WTC11 (cell line): Measurements from ENCODE around the gene CSNK1E. TPM values are rescaled to one million over a fixed set of nuclear protein-coding genes. Genes with fewer than 3 reads are reported as not detected.
A peak's percentile ranks its signal among the peaks of the same experiment; 100 is the strongest.

Experiments
- ATAC-seq: fragments of 200-7000 bp; cut with Tn5 transposase; 2 replicates; pipeline ENCODE4 v1.10.0; 2021; ENCODE audit warnings: mild to moderate bottlenecking, moderate library complexity
- CTCF ChIA-PET: fragments of 300-600 bp; sonication (Branson Sonifier 250); formaldehyde crosslinking; loops from one replicate; lab custom pipeline; 2021; ENCODE audit warnings: antibody characterized with exemption; lab: Charles Lee
- POLR2A ChIA-PET: fragments of 350-600 bp; sonication (Branson Sonifier 250); formaldehyde crosslinking; loops from one replicate; lab custom pipeline; 2021; ENCODE audit warnings: antibody characterized with exemption; lab: Charles Lee
- DNase-seq: peaks from one replicate; pipeline ENCODE4 v3.0.0; 2021; ENCODE audit warnings: low spot score
- H3K27ac Mint-ChIP-seq: 2 replicates; pipeline ENCODE4 v1.8.0; 2021; ENCODE audit warnings: mixed read lengths
- H3K27me3 Mint-ChIP-seq: 2 replicates; pipeline ENCODE4 v1.8.0; 2021; ENCODE audit warnings: low read depth, mild to moderate bottlenecking, moderate library complexity, mixed read lengths
- H3K36me3 Mint-ChIP-seq: 2 replicates; pipeline ENCODE4 v1.8.0; 2021; ENCODE audit warnings: mixed read lengths
- H3K4me1 Mint-ChIP-seq: 2 replicates; pipeline ENCODE4 v1.8.0; 2022; ENCODE audit warnings: mixed read lengths
- H3K4me3 Mint-ChIP-seq: 2 replicates; pipeline ENCODE4 v1.8.0; 2021; ENCODE audit warnings: mild to moderate bottlenecking, moderate library complexity, mixed read lengths
- H3K9me3 Mint-ChIP-seq: 2 replicates; pipeline ENCODE4 v1.8.0; 2021; ENCODE audit warnings: mixed read lengths
- CBFB ChIP-seq: sonication (generic); formaldehyde crosslinking; IDR thresholded peaks from 2 replicates; pipeline ENCODE4 v1.8.1; 2022; ENCODE audit warnings: mild to moderate bottlenecking, low read depth, missing genetic modification reagents
- CREB1 ChIP-seq: sonication (generic); formaldehyde crosslinking; IDR thresholded peaks from 2 replicates; pipeline ENCODE4 v1.8.0; 2023; ENCODE audit warnings: mild to moderate bottlenecking, missing genetic modification reagents
- ETV6 ChIP-seq: sonication (generic); formaldehyde crosslinking; IDR thresholded peaks from 2 replicates; pipeline ENCODE4 v1.8.1; 2022; ENCODE audit warnings: mild to moderate bottlenecking, missing genetic modification reagents
- FOXK1 ChIP-seq: sonication (generic); formaldehyde crosslinking; IDR thresholded peaks from 2 replicates; pipeline ENCODE4 v1.8.0; 2022; ENCODE audit warnings: mild to moderate bottlenecking, moderate library complexity, missing genetic modification reagents
- GRHL2 ChIP-seq: fragments of 250-450 bp; sonication (Bioruptor Pico); IDR thresholded peaks from 2 replicates; pipeline ENCODE4 v1.8.0; 2022; ENCODE audit warnings: mild to moderate bottlenecking, moderate library complexity; ENCODE audit not compliant: insufficient replicate concordance, severe bottlenecking
- IRF2 ChIP-seq: sonication (generic); formaldehyde crosslinking; IDR thresholded peaks from 2 replicates; pipeline ENCODE4 v1.8.0; 2022; ENCODE audit warnings: low read depth, missing genetic modification reagents, borderline replicate concordance
- MYBL2 ChIP-seq: sonication (generic); formaldehyde crosslinking; IDR thresholded peaks from 2 replicates; pipeline ENCODE4 v1.8.1; 2023; ENCODE audit warnings: mild to moderate bottlenecking, moderate library complexity, missing genetic modification reagents
- NFATC4 ChIP-seq: fragments of 250-450 bp; sonication (Bioruptor Pico); IDR thresholded peaks from 2 replicates; pipeline ENCODE4 v1.9.0; 2021; ENCODE audit warnings: mild to moderate bottlenecking
- NFE2L1 ChIP-seq: sonication (generic); formaldehyde crosslinking; IDR thresholded peaks from 2 replicates; pipeline ENCODE4 v1.8.1; 2023; ENCODE audit warnings: missing genetic modification reagents
- NR1H2 ChIP-seq: sonication (generic); formaldehyde crosslinking; IDR thresholded peaks from 2 replicates; pipeline ENCODE4 v1.9.0; 2021; ENCODE audit warnings: mild to moderate bottlenecking, moderate library complexity, missing genetic modification reagents
- NR2C2 ChIP-seq: sonication (generic); formaldehyde crosslinking; IDR thresholded peaks from 2 replicates; pipeline ENCODE4 v1.8.0; 2022; ENCODE audit warnings: mild to moderate bottlenecking, missing genetic modification reagents
- OVOL2 ChIP-seq: fragments of 250-450 bp; sonication (Bioruptor Pico); IDR thresholded peaks from 2 replicates; pipeline ENCODE4 v1.9.0; 2021; ENCODE audit warnings: mild to moderate bottlenecking, borderline replicate concordance
- PRDM15 ChIP-seq: sonication (generic); formaldehyde crosslinking; IDR thresholded peaks from 2 replicates; pipeline ENCODE4 v1.8.0; 2022; ENCODE audit warnings: missing genetic modification reagents
- ZNF138 ChIP-seq: sonication (generic); formaldehyde crosslinking; conservative IDR thresholded peaks from 2 replicates; pipeline ENCODE4 v1.8.1; 2022; ENCODE audit warnings: mild to moderate bottlenecking, moderate library complexity, missing genetic modification reagents
- ZNF317 ChIP-seq: sonication (generic); formaldehyde crosslinking; IDR thresholded peaks from 2 replicates; pipeline ENCODE4 v1.8.1; 2023; ENCODE audit warnings: low read depth, mild to moderate bottlenecking, moderate library complexity, missing genetic modification reagents, borderline replicate concordance
- ZNF671 ChIP-seq: fragments of 250-450 bp; sonication (Bioruptor Pico); IDR thresholded peaks from 2 replicates; pipeline ENCODE4 v1.8.0; 2021; ENCODE audit warnings: mild to moderate bottlenecking
- total RNA-seq: library from RNA; stranded (reverse); gene quantifications from 3 replicates; pipeline ENCODE4 v1.2.3, GENCODE V29; 2021
- TF ChIP-seq, protein P1 (sequence below): fragments of 200-600 bp; IDR thresholded peaks from 2 replicates; pipeline ENCODE4 v1.8.0; 2022; ENCODE audit warnings: antibody characterized with exemption
- TF ChIP-seq, protein P2 (sequence below): sonication (generic); formaldehyde crosslinking; conservative IDR thresholded peaks from 2 replicates; pipeline ENCODE4 v1.8.1; 2022; ENCODE audit warnings: mild to moderate bottlenecking, missing genetic modification reagents
- TF ChIP-seq, protein P3 (sequence below): sonication (generic); formaldehyde crosslinking; IDR thresholded peaks from 2 replicates; pipeline ENCODE4 v1.8.0; 2022; ENCODE audit warnings: mild to moderate bottlenecking, missing genetic modification reagents
- TF ChIP-seq, protein P4 (sequence below): sonication (generic); formaldehyde crosslinking; conservative IDR thresholded peaks from 2 replicates; pipeline ENCODE4 v1.8.1; 2023; ENCODE audit warnings: mild to moderate bottlenecking, low read depth, missing genetic modification reagents, moderate library complexity
- TF ChIP-seq, protein P5 (sequence below): fragments of 250-450 bp; sonication (Bioruptor Pico); IDR thresholded peaks from 2 replicates; pipeline ENCODE4 v1.9.0; 2021; ENCODE audit warnings: mild to moderate bottlenecking

CSNK1E gene
- total RNA-seq, 1 experiment from 2014 or later: 265 TPM

DNA sequence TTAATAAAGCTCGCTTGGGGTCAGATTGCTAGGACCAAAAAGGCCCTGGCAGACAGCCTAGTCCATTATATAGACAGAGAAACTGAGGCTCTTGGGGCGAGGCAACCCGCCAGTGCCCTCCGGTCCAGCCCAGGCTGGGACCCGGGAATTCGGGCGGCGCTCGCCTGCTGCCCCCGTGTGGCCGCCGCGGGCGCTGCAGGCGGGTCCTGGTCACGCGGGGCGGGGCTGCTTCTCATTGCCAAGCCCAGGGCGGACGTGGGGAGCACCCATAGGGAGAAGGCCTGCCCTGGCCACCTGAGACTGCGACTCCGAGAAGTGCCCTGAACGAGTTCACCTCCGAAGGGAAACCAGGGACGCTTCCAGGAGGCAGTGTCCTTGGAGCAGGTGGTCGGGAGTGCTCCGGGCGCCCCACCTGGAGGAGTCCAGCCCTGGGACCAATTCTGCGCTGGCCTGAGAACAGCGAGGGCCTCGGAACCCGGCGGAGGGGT is 36.0 kb upstream of the CSNK1E start (continued):
- TF ChIP-seq, protein P1, sequence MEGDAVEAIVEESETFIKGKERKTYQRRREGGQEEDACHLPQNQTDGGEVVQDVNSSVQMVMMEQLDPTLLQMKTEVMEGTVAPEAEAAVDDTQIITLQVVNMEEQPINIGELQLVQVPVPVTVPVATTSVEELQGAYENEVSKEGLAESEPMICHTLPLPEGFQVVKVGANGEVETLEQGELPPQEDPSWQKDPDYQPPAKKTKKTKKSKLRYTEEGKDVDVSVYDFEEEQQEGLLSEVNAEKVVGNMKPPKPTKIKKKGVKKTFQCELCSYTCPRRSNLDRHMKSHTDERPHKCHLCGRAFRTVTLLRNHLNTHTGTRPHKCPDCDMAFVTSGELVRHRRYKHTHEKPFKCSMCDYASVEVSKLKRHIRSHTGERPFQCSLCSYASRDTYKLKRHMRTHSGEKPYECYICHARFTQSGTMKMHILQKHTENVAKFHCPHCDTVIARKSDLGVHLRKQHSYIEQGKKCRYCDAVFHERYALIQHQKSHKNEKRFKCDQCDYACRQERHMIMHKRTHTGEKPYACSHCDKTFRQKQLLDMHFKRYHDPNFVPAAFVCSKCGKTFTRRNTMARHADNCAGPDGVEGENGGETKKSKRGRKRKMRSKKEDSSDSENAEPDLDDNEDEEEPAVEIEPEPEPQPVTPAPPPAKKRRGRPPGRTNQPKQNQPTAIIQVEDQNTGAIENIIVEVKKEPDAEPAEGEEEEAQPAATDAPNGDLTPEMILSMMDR: peak; percentile 99
- no peak for TF ChIP-seq NFE2L1
- TF ChIP-seq IRF2 (CRISPR knock-in tag): no peak

- ATAC-seq (no peak), DNase-seq (no peak)
- Mint-ChIP-seq H3K36me3 (peaks cover 12% of the 10 kb centered on the region), H3K4me1 (peaks cover 43% of the 10 kb centered on the region), H3K27ac (no peak overlapping the region), H3K4me3 (no peak overlapping the region)
- POLR2A ChIA-PET: no interaction called here
- TF ChIP-seq ZNF317 (CRISPR knock-in tag) (no peak), FOXK1 (CRISPR knock-in tag) (no peak), CREB1 (CRISPR knock-in tag) (no peak), ZNF138 (CRISPR knock-in tag) (no peak), NR2C2 (no peak), CBFB (CRISPR knock-in tag) (no peak), OVOL2 (CRISPR knock-in tag) (no peak), ETV6 (no peak)
- TF ChIP-seq, protein P2, sequence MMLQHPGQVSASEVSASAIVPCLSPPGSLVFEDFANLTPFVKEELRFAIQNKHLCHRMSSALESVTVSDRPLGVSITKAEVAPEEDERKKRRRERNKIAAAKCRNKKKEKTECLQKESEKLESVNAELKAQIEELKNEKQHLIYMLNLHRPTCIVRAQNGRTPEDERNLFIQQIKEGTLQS (CRISPR knock-in tag): no peak
- TF ChIP-seq, all 79 proteins: peak for 0
- CTCF ChIA-PET: interaction anchor here (2.3 kb wide), 1 partner anchor 27 kb away, joined by 7 read pairs; no protein-coding TSS in a partner anchor
- H3K27me3 Mint-ChIP-seq: no peaks in the 10 kb centered on the region
- no peaks in the 10 kb centered on the region for H3K9me3 Mint-ChIP-seq
These were observed 35.2 kb upstream of the CSNK1E start for GRCh38 chr22:38352436-38352835.

GRCh38 chr22:38350444-38351359 is 33.5 kb upstream of the CSNK1E start:
- Mint-ChIP-seq H3K27ac (peak overlapping the region; percentile 72), H3K9me3 (no peaks in the 10 kb centered on the region), H3K4me3 (no peak overlapping the region), H3K4me1 (peaks cover 37% of the 10 kb centered on the region), H3K36me3 (peaks cover 7% of the 10 kb centered on the region; the same call in 1 of the 2 replicates), H3K27me3 (no peaks in the 10 kb centered on the region)
- DNase-seq: no peak
- CTCF ChIA-PET: interaction anchor here (0.9 to 1.6 kb wide), 7 partner anchors 15 to 298 kb away, joined by 3 to 5 read pairs (median 4); no protein-coding TSS in a partner anchor
- POLR2A ChIA-PET: interaction anchor here (1.5 kb wide), 1 partner anchor 33 kb away, joined by 4 read pairs; no protein-coding TSS in a partner anchor
- peak; percentile 9 for ATAC-seq
- TF ChIP-seq ZNF138 (CRISPR knock-in tag) (peak; percentile 72; the same call in 1 of the 2 replicates), NR1H2 (CRISPR knock-in tag) (0 out of 2 replicates have a peak, but pooled peaks have one; percentile 47), MYBL2 (CRISPR knock-in tag) (no peak), PRDM15 (CRISPR knock-in tag) (peak; percentile 64), NFATC4 (CRISPR knock-in tag) (0 out of 2 replicates have a peak, but pooled peaks have one; percentile 21), GRHL2 (CRISPR knock-in tag) (no peak), ZNF671 (CRISPR knock-in tag) (peak; percentile 73; the same call in 1 of the 2 replicates), CREB1 (CRISPR knock-in tag) (no peak)
- TF ChIP-seq, protein P3, sequence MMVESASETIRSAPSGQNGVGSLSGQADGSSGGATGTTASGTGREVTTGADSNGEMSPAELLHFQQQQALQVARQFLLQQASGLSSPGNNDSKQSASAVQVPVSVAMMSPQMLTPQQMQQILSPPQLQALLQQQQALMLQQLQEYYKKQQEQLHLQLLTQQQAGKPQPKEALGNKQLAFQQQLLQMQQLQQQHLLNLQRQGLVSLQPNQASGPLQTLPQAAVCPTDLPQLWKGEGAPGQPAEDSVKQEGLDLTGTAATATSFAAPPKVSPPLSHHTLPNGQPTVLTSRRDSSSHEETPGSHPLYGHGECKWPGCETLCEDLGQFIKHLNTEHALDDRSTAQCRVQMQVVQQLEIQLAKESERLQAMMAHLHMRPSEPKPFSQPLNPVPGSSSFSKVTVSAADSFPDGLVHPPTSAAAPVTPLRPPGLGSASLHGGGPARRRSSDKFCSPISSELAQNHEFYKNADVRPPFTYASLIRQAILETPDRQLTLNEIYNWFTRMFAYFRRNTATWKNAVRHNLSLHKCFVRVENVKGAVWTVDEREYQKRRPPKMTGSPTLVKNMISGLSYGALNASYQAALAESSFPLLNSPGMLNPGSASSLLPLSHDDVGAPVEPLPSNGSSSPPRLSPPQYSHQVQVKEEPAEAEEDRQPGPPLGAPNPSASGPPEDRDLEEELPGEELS (CRISPR knock-in tag): no peak
- TF ChIP-seq, protein P4, sequence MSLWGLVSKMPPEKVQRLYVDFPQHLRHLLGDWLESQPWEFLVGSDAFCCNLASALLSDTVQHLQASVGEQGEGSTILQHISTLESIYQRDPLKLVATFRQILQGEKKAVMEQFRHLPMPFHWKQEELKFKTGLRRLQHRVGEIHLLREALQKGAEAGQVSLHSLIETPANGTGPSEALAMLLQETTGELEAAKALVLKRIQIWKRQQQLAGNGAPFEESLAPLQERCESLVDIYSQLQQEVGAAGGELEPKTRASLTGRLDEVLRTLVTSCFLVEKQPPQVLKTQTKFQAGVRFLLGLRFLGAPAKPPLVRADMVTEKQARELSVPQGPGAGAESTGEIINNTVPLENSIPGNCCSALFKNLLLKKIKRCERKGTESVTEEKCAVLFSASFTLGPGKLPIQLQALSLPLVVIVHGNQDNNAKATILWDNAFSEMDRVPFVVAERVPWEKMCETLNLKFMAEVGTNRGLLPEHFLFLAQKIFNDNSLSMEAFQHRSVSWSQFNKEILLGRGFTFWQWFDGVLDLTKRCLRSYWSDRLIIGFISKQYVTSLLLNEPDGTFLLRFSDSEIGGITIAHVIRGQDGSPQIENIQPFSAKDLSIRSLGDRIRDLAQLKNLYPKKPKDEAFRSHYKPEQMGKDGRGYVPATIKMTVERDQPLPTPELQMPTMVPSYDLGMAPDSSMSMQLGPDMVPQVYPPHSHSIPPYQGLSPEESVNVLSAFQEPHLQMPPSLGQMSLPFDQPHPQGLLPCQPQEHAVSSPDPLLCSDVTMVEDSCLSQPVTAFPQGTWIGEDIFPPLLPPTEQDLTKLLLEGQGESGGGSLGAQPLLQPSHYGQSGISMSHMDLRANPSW (CRISPR knock-in tag): no peak
- TF ChIP-seq, protein P5, sequence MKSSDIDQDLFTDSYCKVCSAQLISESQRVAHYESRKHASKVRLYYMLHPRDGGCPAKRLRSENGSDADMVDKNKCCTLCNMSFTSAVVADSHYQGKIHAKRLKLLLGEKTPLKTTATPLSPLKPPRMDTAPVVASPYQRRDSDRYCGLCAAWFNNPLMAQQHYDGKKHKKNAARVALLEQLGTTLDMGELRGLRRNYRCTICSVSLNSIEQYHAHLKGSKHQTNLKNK (CRISPR knock-in tag): no peak
